Fibroblast of pulmonary artery (primary cell): ENCODE data around the gene DNAAF5.

ENCODE experiments used
- DNase-seq: peaks from one replicate; pipeline ENCODE4 v3.0.0-alpha.2; 2010; ENCODE audit warnings: low read depth
- H3K4me3 ChIP-seq: replicated peaks from 2 replicates; pipeline ENCODE4 v1.5.1; 2011; ENCODE audit warnings: low read depth, mild to moderate bottlenecking, control low read depth, low read length, moderate library complexity
- TF ChIP-seq, protein P1 (sequence below): IDR thresholded peaks from 2 replicates; pipeline ENCODE4 v1.5.1; 2011; ENCODE audit warnings: mild to moderate bottlenecking, control low read depth, low read length, inconsistent platforms; ENCODE audit errors: missing control alignments

The DNAAF5 gene

DNA sequence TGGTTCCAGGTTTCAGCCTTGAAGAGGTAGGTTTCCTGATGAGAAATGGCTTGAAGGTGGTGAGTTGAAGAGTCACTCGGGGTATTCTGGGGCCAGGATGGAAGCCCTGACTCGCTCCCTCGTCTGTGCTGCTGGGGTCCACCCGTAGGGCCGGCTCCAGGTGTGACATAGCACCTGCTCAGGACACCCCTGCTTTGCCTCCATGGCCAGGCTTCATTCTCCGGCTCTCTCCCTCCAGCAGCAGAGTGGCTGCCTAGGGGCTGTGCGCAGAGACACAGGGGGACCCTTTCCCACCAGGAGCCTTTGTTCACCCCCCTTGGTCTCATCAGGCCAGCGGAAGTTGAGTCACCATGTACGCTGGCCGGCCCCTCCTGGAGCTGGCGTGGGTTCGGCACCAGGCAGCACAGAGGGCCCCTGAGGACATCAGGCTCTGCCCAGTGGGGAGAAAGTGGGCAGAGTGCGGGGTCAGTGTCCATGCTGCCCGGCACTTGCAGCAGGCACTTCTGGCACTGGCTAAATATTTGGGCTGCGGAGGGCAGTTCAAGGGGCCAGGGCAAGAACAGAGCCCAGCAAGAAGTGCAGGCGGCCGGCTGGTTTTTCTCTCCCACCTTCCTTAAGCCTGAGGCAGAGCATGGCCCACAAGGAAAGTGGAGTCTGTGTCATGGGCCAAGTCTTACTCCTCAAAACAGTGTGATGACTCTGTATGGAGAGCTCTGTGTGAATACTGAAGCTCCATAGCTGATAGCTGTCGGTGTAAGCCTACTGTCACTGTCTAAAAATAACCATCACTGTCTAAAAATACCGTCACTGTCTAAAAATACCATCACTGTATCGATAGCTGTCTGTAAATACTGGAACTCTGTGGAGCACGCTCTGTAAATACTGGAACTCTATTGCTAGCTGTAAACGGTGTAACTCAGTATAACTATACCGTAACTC, 4.3 kb downstream of the DNAAF5 start:
- TF ChIP-seq, protein P1, sequence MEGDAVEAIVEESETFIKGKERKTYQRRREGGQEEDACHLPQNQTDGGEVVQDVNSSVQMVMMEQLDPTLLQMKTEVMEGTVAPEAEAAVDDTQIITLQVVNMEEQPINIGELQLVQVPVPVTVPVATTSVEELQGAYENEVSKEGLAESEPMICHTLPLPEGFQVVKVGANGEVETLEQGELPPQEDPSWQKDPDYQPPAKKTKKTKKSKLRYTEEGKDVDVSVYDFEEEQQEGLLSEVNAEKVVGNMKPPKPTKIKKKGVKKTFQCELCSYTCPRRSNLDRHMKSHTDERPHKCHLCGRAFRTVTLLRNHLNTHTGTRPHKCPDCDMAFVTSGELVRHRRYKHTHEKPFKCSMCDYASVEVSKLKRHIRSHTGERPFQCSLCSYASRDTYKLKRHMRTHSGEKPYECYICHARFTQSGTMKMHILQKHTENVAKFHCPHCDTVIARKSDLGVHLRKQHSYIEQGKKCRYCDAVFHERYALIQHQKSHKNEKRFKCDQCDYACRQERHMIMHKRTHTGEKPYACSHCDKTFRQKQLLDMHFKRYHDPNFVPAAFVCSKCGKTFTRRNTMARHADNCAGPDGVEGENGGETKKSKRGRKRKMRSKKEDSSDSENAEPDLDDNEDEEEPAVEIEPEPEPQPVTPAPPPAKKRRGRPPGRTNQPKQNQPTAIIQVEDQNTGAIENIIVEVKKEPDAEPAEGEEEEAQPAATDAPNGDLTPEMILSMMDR, result no peak
- no peak for DNase-seq
- no peak overlapping the region for H3K4me3 ChIP-seq

DNA sequence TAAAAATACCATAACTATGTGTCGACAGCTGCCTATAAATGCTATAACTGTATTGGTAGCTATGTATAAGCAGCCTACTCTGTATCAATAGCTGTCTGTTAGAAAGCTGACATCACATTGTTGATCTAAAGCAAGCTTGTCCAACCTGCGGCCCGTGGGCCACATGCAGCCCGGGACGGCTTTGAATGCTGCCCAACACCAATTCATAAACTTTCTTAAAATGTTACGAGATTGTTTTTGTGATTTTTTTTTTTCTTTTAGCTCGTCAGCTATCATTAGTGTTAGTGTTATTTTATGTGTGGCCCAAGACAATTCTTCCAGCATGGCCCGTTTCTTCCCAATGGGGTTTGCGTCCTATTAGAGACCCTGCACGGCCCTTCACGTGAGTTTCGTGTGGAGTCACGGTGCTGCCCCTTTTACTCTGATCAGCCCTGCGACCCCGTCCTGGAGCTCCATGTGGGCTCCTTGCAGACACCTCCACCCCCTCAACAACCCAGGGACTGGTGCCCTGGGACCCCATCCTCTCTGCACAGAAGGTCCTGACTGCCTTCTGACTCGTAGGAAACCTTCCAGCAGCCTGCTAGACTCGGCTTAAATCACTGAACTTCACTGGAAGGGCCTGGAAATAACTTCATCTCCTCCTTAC, 5.1 kb downstream of the DNAAF5 start:
- no peak for DNase-seq
- TF ChIP-seq, protein P1, result no peak
- no peak overlapping the region for H3K4me3 ChIP-seq

DNA sequence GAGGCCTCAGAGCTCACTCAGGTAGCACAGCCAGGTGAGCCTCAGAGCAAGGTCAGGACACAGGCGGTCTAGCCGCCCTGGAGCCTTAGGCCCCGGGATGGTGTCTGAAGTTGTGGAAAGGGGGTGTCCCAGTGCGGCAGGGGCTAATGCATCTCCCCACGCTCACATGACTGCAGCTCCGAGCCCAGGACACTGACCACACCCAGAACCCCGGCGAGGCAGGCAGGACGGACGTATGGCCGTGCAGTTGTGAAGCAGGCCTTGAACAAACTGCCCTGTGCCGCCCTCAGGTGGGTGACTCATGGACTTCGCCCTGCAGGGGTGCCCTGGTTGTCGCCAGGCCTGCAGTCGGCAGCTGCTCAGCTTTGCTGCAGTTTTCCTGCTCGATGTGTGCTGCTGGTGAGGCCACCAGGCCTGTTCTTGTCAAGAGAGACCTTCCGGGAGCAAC, 5.6 kb downstream of the DNAAF5 start:
- no peak overlapping the region for H3K4me3 ChIP-seq
- DNase-seq, result no peak
- TF ChIP-seq, protein P1, result no peak

DNA sequence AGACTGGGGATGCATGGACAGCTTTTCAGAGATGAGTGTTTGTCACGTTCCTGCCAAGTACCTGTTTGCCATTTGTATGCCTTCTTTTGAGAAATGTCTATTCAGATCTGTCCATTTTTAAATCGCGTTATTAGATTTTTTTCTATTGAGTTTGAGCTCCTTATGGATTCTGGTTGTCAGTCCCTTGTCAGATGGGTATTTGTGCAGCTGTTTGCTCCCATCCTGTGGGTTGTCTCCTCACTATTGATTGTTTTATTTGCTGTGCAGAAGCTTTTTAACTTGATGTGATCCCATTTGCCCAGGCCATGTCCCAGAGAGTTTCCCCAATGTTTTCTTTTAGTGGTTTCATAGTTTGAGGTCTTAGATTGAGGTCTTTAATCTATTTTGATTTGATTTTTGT, 6.1 kb downstream of the DNAAF5 start:
- no peak for DNase-seq
- H3K4me3 ChIP-seq, result no peak overlapping the region
- TF ChIP-seq, protein P1, result no peak

DNA sequence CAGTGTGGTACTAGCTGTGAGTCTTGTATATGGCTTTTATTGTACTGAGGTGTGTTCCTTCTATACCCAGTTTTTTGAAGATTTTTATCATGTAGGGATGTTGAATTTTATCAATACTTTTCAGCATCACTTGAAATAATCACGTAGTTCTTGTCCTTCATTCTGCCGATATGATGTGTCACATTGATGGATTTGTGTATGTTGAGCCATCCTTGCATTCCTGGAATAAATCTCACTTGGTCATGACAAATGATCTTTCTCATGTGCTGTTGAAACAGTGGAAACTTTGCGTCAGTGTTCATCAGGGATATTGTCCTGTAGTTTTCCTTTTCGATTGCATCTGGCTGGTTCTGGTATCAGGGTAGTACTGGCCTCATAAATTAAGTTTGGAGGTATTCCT, 7.7 kb downstream of the DNAAF5 start:
- TF ChIP-seq, protein P1, result no peak
- DNase-seq, result no peak
- H3K4me3 ChIP-seq, result no peak overlapping the region

DNA sequence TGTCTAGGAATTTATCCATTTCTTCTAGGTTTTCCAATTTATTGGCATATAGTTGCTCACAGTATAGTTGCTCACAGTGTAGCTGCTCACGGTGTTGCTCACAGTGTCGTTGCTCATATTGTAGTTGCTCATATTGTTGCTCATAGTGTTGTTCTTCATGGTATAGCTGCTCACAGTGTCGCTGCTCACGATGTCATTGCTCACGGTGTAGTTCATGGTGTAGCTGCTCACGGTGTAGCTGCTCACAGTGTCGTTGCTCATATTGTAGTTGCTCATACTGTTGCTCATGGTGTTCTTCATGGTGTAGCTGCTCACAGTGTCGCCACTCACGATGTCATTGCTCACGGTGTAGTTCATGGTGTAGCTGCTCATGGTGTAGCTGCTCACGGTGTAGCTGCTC, 8.3 kb downstream of the DNAAF5 start:
- DNase-seq, result no peak
- H3K4me3 ChIP-seq, result no peak overlapping the region
- TF ChIP-seq, protein P1, result no peak
